IPS DF 4.7 (cell line): ENCODE data around the gene VIPR2.
"Not testable (repeated sequence)": the region's sequence is repeated elsewhere in the genome, so short reads cannot be mapped to it uniquely, and the experiment has no call there.

ENCODE experiments used
- DNase-seq: peaks from one replicate; pipeline ENCODE4 v3.0.0-alpha.2; 2013; ENCODE audit warnings: low spot score; ENCODE audit errors: extremely low read depth

The VIPR2 gene

GRCh38 chr7:159144758-159145489 is at the start of gene VIPR2:
VIPR2 (minus strand) TSS chr7:159144867; CDS start chr7:159144771, 96 bp downstream.
- DNase-seq: no peak

DNA sequence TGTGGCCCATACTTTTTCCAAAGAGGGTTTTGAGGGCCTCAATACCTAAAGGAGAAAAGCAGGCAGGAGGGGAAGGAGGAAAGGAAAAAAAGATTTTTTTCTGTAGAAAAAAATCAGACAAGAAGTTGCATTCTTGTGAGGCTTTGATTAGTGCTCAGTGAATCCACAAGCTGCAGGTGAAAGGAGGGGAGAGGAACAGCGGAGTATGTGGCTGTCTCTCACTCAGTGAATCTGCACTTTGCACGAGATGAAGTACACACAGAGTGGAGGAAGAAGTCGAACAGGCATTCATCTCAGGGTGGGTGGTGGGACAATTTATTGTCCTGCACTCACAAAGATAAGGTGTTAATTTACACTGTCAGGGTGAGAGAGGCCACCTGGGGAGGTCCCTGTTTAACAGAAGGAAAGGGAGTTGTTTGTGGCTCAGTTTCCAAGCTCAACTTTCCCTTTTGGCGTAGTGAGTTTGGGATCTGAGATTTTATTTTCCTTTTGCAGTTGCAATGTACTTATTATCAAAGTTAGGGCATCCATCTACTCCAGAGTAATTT is 49.0 kb upstream of the VIPR2 start:
- DNase-seq: no peak

- DNase-seq: no peak
Measured at GRCh38 chr7:159192725-159193453, 48.2 kb upstream of the VIPR2 start.

DNA sequence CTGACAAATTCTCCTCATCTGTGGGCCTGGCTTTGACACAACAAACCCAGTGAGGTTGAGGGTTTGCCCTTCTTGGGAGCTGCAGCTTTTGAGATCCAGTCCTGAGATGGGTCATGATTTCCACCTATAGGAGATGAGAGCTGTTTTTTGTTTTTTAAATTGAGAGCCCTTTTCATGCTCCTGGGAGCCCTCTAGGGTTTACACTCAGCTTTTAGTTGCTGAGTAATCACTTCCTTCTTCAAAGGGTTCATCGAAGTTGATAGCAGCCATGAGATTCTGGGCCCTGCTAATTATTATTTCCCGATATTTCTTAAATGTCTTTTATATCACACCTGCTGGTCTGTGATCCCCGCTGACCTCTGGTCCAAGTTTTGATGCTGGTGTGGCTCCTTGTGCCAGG is 47.3 kb upstream of the VIPR2 start:
- DNase-seq: no peak

- DNase-seq: no peak
Measured at GRCh38 chr7:159191236-159191635, 46.6 kb upstream of the VIPR2 start.

DNA sequence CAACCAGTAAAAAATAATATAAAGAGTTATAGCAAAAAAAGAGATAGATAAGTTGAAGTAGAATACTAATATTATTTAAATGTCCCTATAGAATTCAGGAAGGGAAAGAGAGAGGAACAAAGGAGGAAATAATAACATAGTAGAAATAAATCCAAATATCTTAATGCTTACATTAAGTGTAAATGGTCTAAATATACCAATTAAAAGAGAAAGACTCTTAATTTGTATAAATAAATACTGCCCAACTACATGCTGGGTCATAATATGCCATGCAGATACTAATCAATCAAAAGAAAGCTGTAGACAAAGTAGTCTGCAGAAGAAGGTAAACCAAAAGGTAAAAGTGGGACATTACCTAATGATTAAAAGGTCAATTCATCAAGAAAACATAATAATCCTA is 43.3 kb upstream of the VIPR2 start:
- no peak for DNase-seq

- DNase-seq: no peak
Measured at GRCh38 chr7:159179241-159179640, 34.6 kb upstream of the VIPR2 start.

DNA sequence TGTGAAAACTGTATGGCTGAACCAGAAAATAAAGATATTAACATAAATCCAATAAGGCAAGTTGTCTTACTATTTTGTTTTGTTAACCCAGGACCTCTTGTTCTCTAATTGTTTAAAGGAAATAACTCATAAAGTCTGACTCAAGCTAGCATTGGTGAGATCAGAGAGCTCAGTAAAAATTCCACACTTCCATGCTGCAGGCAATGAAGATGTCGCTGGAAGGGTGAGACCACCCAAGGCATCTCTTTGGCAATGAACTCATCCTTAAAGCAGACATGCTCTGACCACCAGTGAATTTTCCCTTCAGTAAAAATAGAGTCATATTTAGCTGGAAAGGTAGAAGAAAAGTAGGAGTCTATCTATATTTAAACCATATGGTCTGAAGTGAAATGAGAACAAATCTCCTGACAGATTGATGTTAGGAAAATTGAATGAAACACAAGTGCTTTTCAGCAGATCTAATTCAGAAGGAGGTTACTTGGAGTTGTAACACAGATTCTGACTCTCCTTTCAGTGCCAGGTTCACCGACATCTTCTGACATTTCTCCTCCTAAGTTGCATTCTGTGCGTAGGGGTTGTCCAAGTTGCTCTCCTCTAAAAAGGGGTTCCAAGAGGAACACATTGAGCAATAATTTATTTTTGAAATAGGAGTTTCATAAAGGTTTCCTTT is 32.8 kb upstream of the VIPR2 start:
- DNase-seq: no peak

- no peak for DNase-seq
Measured at GRCh38 chr7:159175792-159176191, 31.1 kb upstream of the VIPR2 start.

GRCh38 chr7:159175100-159175499 is 30.4 kb upstream of the VIPR2 start:
- not testable (repeated sequence) for DNase-seq

DNA sequence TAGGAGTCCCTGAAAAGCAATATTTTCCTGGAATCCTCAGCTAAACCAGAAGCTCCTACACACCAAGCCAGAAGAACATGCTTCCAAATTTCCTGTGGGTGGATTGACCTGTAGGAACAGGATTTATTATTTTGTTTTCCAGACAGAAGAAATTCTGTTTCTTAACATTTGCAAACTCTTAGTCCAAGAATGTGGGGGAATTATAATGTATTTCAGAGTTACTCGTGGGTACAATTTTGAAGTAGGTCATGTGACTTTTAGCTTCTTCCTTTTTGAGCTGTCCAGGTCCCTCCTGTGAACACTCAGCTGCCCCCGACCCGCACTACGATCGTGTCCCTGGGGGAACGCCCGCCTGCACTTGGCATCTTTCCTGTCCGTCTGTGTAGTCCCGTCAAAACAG is 27.7 kb upstream of the VIPR2 start:
- no peak for DNase-seq

- no peak for DNase-seq
Measured at GRCh38 chr7:159169391-159169790, 24.7 kb upstream of the VIPR2 start.

DNA sequence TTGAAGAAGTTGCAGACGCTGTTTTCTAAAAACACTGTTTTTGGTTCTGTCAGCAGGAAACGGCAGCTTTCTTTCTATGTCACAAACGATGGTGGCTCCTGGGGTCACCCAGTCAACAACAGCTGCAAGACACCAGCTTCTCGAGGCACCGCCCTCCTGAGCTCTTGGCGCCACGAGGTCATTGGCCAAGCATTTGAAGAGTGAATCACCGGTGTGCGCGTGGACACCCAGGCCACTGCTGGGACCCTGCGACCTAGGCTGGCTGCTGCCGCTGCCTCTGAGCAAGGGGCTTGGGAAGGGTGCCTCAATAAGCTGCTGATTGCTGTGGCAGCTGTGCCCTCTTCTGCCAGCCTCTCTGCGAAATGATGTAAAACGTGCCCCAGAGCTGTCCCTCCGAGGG is 22.5 kb upstream of the VIPR2 start:
- DNase-seq: no peak

DNA sequence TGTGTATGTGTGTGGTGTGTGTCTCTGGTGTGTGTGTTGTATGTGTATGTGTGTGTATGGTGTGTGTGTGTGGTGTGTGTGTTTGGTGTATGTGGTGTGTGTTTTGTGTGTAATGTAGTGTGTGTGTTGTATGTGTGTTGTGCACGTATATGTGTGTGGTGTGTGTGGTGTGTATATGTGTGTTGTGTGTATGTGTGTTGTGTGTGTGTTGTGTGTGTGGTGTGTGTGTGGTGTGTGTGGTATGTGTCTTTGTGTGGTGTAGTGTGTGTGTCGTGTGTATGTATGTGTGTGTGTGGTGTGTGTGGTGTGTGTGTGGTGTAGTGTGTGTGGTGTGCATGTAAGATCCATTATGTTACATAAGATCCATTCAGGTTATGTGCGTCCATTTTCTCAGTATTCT is 21.9 kb upstream of the VIPR2 start:
- DNase-seq: no peak

GRCh38 chr7:159165352-159165751 is 20.7 kb upstream of the VIPR2 start:
- no peak for DNase-seq

GRCh38 chr7:159163703-159164301 is 19.1 kb upstream of the VIPR2 start:
- not testable (repeated sequence) for DNase-seq

GRCh38 chr7:159162050-159162626 is 17.5 kb upstream of the VIPR2 start:
- not testable (repeated sequence) for DNase-seq

DNA sequence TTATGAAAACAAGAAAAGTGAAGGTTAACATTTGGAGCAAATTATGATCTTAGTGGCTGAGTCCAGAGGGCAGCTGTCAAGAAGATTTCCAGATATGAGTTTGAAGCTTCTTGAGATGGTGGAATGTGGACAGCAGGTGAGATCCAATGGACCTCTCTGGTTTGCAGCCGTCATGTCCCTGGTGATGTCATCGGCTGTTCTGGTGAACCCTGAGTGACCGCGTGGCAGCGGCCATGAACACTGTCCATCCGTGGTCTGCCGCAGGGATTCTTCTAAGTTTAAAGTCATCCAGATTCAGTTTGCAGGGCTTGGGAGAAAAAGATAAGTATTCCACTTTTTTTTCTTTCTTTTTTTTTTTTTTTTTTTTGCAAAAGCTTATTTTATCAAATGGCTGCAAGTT is 15.8 kb upstream of the VIPR2 start:
- DNase-seq: no peak

DNA sequence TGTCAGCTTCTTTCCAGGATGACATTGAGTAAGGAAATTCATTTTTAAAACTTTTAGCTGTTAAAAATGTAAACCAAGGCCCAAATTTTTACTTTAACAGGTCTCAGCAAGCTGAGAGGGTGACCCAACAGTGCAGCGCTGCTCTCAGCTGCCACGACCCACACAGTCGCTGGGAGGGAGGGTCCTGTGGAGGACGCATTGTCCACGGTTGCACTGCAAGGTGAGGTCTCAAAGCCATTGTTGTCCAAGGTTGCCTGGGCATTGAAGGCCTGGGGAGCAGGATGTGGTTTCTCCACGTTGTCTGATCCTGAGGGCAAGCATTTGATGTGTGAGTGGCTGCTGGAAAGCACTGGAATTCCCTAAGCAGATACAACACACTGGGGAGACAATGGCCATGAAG is 15.1 kb upstream of the VIPR2 start:
- DNase-seq: no peak

DNA sequence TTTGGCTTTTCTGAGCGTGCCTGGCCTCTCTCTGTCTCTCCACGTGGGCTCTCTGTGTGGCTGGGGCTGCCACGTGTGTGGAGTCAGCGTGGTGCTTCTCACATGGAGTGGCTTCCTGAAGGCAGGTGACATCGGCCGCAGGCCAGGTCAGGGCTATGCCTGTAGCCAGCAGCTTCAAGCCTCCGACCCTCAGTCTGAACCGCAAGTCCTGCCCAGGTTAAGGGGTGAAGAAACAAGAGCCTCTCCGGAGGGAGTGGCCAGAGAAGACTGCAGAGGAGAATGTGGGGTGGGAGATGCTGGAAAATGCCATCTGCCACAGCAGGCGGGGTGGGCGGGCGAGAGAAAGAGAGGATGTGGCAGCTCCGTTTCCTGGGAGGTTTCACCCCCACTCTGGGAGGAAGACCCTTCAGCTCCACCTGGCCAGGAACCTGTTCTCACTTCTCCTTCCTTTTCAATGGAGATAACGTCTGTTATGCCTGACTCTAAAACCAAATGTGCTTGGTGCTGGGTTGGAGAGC is 14.3 kb upstream of the VIPR2 start:
- DNase-seq: no peak
